ENCODE data around the gene MTSS2.
"Not testable (repeated sequence)": the region's sequence is repeated elsewhere in the genome, so short reads cannot be mapped to it uniquely, and the experiment has no call there.

Gene MTSS2

GRCh38 chr16:70685061-70685937 is 554 bp downstream of the MTSS2 start:
- no peak for DNase-seq

GRCh38 chr16:70684146-70685060 is 1.4 kb downstream of the MTSS2 start:
- no peak for DNase-seq

GRCh38 chr16:70683146-70683944 is 2.5 kb downstream of the MTSS2 start:
- DNase-seq, result no peak

- no peak for DNase-seq
These were observed 3.4 kb downstream of the MTSS2 start for GRCh38 chr16:70682239-70683145.

GRCh38 chr16:70681382-70682238 is 4.2 kb downstream of the MTSS2 start:
- DNase-seq, result no peak

- DNase-seq, result no peak
These were observed 5.1 kb downstream of the MTSS2 start for GRCh38 chr16:70680495-70681381.

GRCh38 chr16:70679671-70680494 is 6.0 kb downstream of the MTSS2 start:
- DNase-seq, result no peak

GRCh38 chr16:70678898-70679670 is 6.8 kb downstream of the MTSS2 start:
- DNase-seq, result no peak

- DNase-seq, result no peak
These were observed 7.5 kb downstream of the MTSS2 start for GRCh38 chr16:70678121-70678897.

GRCh38 chr16:70677499-70678120 is 8.2 kb downstream of the MTSS2 start:
- DNase-seq, result no peak

- no peak for DNase-seq
These were observed 9.0 kb downstream of the MTSS2 start for GRCh38 chr16:70676675-70677498.

GRCh38 chr16:70675851-70676513 is 9.9 kb downstream of the MTSS2 start:
- DNase-seq, result no peak

GRCh38 chr16:70674221-70675014 is 11.4 kb downstream of the MTSS2 start:
- DNase-seq, result no peak

- not testable (repeated sequence) for DNase-seq
These were observed 14.9 kb downstream of the MTSS2 start for GRCh38 chr16:70670938-70671337.
